GM21786 (cell line): ENCODE measurements around the gene DPH1.
"Not testable (repeated sequence)": the region's sequence is repeated elsewhere in the genome, so short reads cannot be mapped to it uniquely, and the experiment has no call there.

Source experiments
- ATAC-seq: cut with Tn5 transposase; IDR thresholded peaks from one replicate; pipeline ENCODE4 v1.9.1; 2021; ENCODE audit not compliant: unreplicated experiment

The DPH1 gene

DNA sequence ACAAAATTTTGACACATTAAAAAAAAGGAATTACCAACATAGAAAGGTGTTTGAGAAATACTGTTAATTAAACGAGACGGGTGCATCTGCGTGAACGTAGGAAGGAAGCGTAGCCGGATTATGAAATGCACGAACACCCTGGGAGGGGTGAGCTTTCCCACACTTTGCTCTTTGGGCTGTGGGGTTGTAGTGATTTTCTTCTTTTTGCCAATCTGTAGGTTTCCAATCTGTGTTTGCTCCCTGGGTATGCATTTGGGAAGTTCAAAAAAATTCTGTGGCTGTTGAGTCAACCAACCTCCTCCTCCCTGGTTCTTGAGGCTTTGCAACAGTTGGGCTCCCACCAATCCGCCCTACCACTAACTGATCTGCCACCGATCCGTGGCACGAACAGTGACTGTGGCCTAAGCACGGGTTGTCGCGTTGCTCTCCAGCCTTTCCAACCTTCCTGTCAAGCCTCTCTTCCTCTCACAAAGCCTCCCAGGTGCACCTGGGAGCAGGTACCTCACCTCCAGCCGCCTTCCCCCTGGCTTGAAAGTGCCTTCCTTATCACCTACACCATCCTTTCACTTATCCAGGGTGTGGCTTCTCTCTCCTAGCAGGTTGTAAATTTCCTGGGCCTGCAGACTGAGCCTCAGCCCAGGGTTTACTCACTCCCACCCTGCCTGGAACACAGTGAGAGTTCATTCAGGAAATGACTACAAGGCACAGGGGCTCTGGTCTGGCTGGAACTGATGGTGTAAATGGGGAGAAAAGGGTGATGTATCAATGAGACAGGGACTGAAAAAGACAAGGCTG, 21.4 kb upstream of the DPH1 start:
- ATAC-seq: no peak

DNA sequence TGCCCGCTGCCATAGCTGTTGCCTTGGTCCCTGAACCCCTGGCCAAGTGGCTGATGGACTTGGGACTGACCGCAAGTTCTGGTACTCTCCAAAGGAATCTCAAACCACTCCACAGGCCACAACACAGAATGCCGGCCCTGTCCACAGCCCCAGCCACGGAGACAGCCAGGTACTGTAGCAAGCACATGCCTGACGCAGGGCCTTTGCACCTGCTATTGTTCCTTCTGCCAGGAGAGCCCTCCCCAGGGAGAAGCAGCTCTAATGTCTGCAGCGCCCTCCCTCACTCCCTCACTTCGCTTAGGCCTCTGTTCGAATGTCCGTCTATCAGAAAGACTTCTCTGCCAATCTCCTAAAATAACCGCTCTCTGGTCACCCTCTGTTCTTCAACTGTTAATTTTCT, 20.2 kb upstream of the DPH1 start:
- no peak for ATAC-seq

DNA sequence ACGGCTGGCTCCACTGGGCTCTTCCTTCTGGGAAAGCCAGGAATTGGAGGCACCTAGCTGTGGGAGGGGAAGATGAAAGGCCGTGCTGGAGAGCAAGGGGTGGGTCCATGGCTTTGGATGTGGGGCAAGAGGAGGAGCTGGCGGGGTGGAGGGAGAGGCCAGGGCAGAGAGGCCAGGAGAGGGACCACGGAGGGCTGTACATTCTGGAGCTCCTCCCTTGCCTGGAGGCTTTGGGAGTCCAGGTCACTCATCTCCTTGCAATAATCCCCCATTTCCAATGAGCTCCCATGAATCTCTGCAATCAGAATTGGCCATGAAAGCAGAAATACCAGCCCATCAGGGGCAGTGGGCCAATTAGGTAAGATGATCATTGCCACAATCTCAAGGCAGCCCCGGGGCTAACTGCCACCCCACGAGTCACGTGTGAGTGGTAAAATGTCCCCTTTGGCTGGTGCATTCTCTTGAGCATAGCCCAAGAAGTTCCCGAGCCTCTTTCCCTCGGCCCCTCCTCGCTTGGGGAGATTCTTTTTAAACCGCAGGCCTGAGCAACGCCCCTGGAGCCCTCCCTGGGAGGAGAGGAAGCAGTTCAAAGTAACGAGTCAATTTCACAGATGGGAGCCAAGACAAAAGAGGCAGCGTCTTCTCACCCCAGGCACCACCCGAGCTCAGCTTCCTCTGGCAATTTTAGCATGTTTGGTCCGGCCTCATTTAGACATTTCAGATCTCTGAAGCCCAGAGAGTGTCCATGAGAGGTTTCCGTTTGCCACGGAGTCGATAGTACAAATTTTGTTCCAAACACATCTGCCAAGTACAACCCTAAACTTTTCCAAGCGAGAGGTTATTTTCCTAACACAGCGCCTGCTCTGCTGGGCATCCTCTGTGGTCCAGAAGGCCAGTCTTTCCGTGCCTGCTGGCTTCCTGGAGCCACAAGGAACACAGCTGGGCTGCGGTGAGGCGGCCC, 18.3 kb upstream of the DPH1 start:
- ATAC-seq: no peak

DNA sequence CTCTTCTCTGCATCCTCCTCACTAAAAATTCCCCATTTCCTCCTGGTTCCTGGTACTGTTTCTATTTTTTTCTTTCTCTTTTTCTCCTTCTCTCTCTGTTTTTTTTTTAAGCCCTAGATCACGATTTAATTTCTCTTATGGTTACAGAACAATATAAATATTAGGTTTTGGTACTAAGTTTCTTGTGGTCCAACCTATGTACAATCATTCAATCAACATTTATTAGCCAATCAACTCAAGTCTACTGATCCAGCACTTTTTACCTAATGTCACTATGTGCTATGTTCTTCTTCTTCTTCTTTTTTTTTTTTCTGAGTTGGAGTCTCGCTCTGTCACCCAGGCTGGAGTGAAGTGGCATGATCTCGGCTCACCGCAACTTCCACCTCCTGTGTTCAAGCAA, 17.5 kb upstream of the DPH1 start:
- ATAC-seq: no peak

GRCh38 chr17:2013220-2013993, 16.5 kb upstream of the DPH1 start:
- not testable (repeated sequence) for ATAC-seq

GRCh38 chr17:2013994-2014317, 16.0 kb upstream of the DPH1 start:
- no peak for ATAC-seq

DNA sequence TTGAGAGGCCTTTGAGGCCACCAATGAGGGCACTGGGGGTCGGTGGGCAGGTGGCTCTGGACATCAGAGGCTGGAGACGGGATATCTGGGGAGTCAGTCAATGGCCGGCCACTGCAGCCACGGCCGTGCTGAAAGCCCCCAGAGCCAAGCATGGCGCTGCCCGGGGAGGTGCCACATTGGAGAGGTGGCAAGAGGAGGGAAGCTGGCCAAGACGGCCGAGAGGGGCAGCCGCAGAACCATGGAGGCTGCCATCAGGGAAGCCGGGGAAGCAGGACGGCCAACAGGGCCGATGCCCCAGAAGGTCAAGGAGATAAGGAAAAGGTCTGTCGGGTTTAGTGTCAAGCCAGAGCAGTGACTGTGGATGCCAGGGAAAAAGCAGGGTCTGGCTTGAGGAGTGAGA, 14.6 kb upstream of the DPH1 start:
- ATAC-seq: no peak

GRCh38 chr17:2016494-2016893, 13.5 kb upstream of the DPH1 start:
- ATAC-seq: no peak

GRCh38 chr17:2017274-2017941, 12.5 kb upstream of the DPH1 start:
- ATAC-seq: no peak

DNA sequence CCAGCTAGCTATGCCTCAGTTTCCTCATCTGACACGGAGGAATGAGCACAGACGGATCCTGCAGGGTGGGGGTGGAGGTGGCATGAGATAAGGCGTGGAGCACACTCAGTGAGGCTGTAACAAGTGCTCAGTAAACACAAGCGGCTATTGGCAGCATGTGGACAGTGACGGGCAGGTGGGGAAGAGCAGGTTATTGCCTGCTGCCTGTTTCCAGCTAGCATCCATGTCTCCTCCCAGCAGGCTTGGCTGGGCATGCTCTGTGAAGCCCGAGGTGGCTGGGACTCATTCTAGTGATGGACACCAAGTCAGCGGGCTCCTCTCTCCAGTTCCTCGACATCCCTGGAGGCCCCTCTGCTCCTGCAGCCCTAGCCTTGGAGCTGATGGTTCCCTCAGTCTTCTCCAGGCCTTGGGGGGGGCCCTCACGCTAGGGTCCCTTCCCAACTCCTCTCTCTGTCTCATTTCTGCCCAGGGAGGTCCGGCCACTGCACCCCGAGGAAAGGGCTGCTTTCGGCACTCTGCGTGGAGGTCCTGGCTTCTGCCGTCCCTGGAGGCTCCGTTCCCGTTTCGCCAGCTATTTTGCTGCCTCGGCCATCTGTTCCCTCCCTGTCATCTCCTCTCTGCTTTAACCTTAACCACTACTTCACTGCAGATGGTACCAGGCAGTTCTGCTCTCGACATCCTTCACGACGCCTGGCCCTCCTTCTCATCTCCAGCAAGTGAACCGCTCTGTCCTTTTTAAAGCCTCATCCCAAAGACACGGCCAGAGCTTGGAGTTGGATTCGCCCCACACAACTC, 11.0 kb upstream of the DPH1 start:
- ATAC-seq: no peak

DNA sequence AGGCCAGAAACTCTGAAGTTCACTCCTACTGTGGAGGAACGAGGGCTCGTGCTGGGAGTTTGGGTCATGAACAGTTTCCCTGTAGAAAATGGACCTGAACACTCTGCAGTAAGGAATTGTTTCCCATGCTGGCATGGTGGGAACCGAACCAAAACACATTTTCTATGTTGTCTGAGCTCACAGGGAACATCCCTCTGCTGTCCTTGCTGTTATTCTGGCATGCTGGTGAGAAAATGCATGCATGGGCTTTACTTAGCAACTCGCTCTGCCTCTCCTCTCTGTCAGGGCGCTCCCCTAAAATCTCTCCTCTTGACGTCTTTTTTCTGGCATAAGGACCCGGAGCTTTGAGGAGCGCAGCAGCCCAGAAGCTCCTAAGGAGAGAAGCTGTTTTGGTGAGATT, 10.2 kb upstream of the DPH1 start:
- no peak for ATAC-seq

- ATAC-seq: no peak
These were observed 9.2 kb upstream of the DPH1 start for GRCh38 chr17:2020721-2021120.

DNA sequence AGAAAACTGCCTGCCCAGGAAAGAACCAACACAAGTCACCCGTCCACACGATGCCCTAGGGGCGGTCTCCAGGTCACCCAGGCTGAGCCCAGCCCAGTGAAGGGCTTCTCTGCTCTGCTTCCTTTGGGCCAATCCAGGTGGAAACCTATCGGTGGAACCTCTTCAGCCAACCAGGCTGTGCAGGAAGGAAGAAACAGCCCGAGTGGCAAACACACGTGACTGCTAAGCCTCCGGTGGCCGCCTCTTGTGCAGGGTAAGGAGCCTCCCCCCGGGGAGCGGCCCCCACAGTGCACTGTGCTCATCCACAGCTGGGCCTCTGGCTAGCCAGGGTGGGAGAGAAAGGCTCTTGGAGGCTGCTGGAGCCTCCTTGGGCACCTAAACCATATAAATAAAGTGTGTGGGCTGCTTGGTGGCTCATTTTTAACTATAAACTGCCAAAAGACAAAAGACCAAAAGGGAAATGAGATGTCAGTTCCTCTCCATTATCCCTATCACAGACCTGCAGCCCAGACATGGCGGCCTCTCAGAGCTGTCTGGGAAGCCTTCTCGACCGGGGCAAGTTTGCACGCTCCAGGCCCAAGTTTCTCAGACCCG, 7.2 kb upstream of the DPH1 start:
- no peak for ATAC-seq

DNA sequence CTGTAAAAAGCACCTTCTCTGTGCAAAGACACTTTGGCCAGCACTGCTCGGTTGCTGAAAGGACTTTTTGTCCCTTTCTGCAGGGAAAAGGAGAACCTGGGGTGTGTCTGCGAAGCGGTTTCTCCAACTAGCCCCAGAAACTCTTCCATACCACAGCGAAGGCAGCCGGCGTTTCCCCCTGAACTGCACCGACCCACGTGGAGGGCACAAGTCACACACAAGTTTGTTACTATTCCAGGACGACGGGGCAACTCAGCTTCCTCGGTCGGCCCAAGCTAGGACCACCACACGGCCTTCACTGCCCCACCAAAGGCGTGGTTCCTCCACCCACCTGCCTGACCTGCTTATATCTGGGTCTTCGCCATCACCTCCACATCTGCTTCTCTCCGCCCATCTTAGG, 6.7 kb upstream of the DPH1 start:
- ATAC-seq: no peak

- no peak for ATAC-seq
These were observed 6.0 kb upstream of the DPH1 start for GRCh38 chr17:2023692-2024571.

DNA sequence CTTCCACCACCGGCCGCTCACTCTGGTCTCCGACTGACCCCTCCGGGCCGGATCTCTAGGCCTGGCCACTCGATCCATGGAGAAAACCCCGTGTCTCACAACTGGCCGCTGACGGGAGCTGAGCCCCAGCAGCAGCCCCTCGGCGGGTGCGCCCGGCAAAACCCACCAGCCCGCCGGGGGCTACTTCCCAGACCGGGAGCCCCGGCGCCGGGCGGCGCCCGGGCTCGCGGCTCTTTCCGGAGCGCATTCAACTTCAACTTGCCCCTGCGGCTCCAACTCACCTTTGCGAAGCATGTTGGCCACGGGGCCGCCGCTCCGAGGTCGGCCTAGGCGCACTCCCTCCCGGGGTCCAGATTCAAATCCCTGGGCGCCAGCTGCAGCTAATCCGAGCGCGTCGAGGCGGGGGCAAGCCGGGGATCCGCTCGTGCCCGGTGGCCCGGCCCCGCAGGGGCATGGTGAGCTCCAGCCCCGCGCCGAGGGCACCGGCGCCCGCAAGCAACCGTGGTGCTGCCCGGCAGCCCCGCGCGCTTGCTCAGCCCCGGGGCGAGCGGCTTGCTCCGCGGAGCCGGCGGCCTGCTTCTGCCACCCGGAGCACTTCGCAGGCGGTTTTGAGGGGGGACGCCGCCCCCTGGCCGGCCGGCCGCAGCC, 5.3 kb upstream of the DPH1 start:
- no peak for ATAC-seq

DNA sequence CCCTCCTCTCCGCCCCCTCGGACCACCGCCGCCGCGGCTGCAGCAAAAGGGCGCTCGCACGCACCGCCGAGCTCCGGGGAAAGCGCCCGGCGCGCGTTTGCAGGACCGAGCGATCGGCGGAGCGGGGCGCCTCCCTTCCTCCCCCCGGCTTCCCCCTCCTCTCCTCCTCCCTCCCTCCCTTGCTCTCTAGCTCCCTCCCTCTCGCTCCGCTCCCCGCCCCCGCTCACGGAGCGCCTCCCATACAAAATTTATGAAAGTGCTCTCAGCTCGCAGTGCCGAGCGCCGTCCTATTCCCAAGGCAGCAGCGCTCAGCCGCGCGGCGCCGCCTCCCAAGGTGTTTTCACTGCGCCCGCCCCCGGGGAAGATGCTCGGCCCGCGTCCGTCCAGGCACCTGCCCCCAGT, 4.7 kb upstream of the DPH1 start, which contains the start of gene RTN4RL1:
RTN4RL1 (minus strand) TSS at position 115 of the 402 bp plus-strand sequence. CDS start 469 bp downstream, outside the sequence.
- no peak for ATAC-seq

GRCh38 chr17:2025622-2026309, 4.2 kb upstream of the DPH1 start:
- ATAC-seq: no peak
